CD14-positive monocyte (primary cell): Measurements from ENCODE around the gene MMAB. TPM values are rescaled to one million over a fixed set of nuclear protein-coding genes. Genes with fewer than 3 reads are reported as not detected.

Experiments
- DNase-seq, 3 donors: peaks; one replicate each; pipeline ENCODE4 v3.0.0-alpha.2; 2011 to 2022
- H2AFZ ChIP-seq: 2 replicates; pipeline ENCODE4 v1.6.0; 2012; ENCODE audit warnings: mild to moderate bottlenecking, low read depth, low read length, inconsistent platforms; ENCODE audit not compliant: insufficient read depth, poor library complexity, severe bottlenecking
- H3K27ac ChIP-seq, 2 donors: 1 replicate in 1 of 2; 2 replicates in 1 of 2; pipeline ENCODE4 v1.5.1; 2012 to 2013; ENCODE audit warnings: low read length in 2 of 2, control low read depth in 1 of 2, inconsistent platforms in 1 of 2, low read depth in 1 of 2, mild to moderate bottlenecking in 1 of 2
- H3K27me3 ChIP-seq, 2 donors: one replicate each; pipeline versions ENCODE4 v1.6.0 to v1.6.1; 2011 to 2013; ENCODE audit warnings: low read length in 2 of 2; ENCODE audit not compliant: control insufficient read depth in 2 of 2, insufficient read depth in 2 of 2
- H3K36me3 ChIP-seq, 2 donors: replicated peaks in 1 of 2; 1 replicate in 1 of 2; 2 replicates in 1 of 2; pipeline versions ENCODE4 v1.5.1 to v1.6.1; 2012 to 2013; ENCODE audit warnings: low read length in 2 of 2, control low read depth in 1 of 2, inconsistent platforms in 1 of 2, mild to moderate bottlenecking in 1 of 2; ENCODE audit not compliant: insufficient read depth in 2 of 2, control insufficient read depth in 1 of 2
- H3K4me1 ChIP-seq, 2 donors: 1 replicate in 1 of 2; 2 replicates in 1 of 2; pipeline versions ENCODE4 v1.5.1 to v1.6.1; 2012 to 2013; ENCODE audit warnings: low read length in 2 of 2, control low read depth in 1 of 2, inconsistent platforms in 1 of 2, mild to moderate bottlenecking in 1 of 2, moderate library complexity in 1 of 2; ENCODE audit not compliant: insufficient read depth in 2 of 2, control insufficient read depth in 1 of 2
- H3K4me2 ChIP-seq: replicated peaks from 2 replicates; pipeline ENCODE3; 2012; ENCODE audit warnings: low read length, moderate library complexity, mild to moderate bottlenecking; ENCODE audit not compliant: poor library complexity, severe bottlenecking; ENCODE audit errors: extremely low read depth
- H3K4me3 ChIP-seq, 3 experiments: fragments of 200-600 bp in 1 of 3; sonication (generic) in 1 of 3; replicated peaks in 1 of 3; 1 replicate in 2 of 3; 2 replicates in 1 of 3; pipeline ENCODE4 v1.5.1; 2011 to 2013; ENCODE audit warnings: low read length in 3 of 3, mild to moderate bottlenecking in 3 of 3, control low read depth in 2 of 3, low read depth in 2 of 3, inconsistent platforms in 1 of 3, moderate library complexity in 1 of 3
- H3K79me2 ChIP-seq: 2 replicates; pipeline ENCODE4 v1.6.0; 2012; ENCODE audit warnings: mild to moderate bottlenecking, control low read depth, inconsistent platforms, low read length, moderate library complexity; ENCODE audit not compliant: insufficient read depth
- H3K9ac ChIP-seq: 2 replicates; pipeline ENCODE4 v1.6.0; 2017; ENCODE audit warnings: low read length, mild to moderate bottlenecking; ENCODE audit not compliant: insufficient read depth, poor library complexity, severe bottlenecking
- H3K9me3 ChIP-seq, 2 donors: replicated peaks in 1 of 2; 1 replicate in 1 of 2; 2 replicates in 1 of 2; pipeline versions ENCODE4 v1.5.1 to v1.6.1; 2012 to 2013; ENCODE audit warnings: low read length in 2 of 2, control low read depth in 1 of 2; ENCODE audit not compliant: control insufficient read depth in 1 of 2, insufficient read depth in 1 of 2
- H4K20me1 ChIP-seq: 2 replicates; pipeline ENCODE4 v1.6.0; 2012; ENCODE audit warnings: mild to moderate bottlenecking, low read length, control low read depth, moderate library complexity; ENCODE audit not compliant: insufficient read depth
- H3K27ac Mint-ChIP-seq, 7 donors: one replicate each; pipeline ENCODE4 v1.8.0; 2020; ENCODE audit warnings: mild to moderate bottlenecking in 7 of 7, mixed read lengths in 7 of 7, moderate library complexity in 6 of 7, inconsistent platforms in 2 of 7
- H3K27me3 Mint-ChIP-seq, 3 donors: one replicate each; pipeline ENCODE4 v1.8.0; 2021 to 2022; ENCODE audit warnings: low read depth in 3 of 3, mild to moderate bottlenecking in 3 of 3, mixed read lengths in 3 of 3, moderate library complexity in 3 of 3, inconsistent platforms in 1 of 3
- H3K36me3 Mint-ChIP-seq, 2 donors: one replicate each; pipeline ENCODE4 v1.8.0; 2020; ENCODE audit warnings: mixed read lengths in 2 of 2, inconsistent platforms in 1 of 2, mild to moderate bottlenecking in 1 of 2
- H3K4me1 Mint-ChIP-seq: one replicate; pipeline ENCODE4 v1.8.0; 2020; ENCODE audit warnings: mild to moderate bottlenecking, mixed read lengths
- H3K4me3 Mint-ChIP-seq, 2 donors: one replicate each; pipeline ENCODE4 v1.8.0; 2020; ENCODE audit warnings: mild to moderate bottlenecking in 2 of 2, mixed read lengths in 2 of 2, moderate library complexity in 1 of 2
- H3K9me3 Mint-ChIP-seq, 7 donors: one replicate each; pipeline ENCODE4 v1.8.0; 2020 to 2022; ENCODE audit warnings: mixed read lengths in 7 of 7, mild to moderate bottlenecking in 6 of 7, moderate library complexity in 6 of 7, inconsistent platforms in 2 of 7
- WGBS: methylation state at CpG from one replicate; pipeline ENCODE4 v1.1.5; 2013; ENCODE audit warnings: missing lambda C conversion rate; ENCODE audit not compliant: insufficient coverage; 5-methylcytosine and 5-hydroxymethylcytosine counted together
- intact Hi-C, 2 donors: fragments of 100-400 bp; cut with micrococcal nuclease; formaldehyde crosslinking; loops; one replicate each; pipeline versions ENCODE4 v1.15.0 to v1.15.1; 2023
- polyA plus RNA-seq, 3 donors: library from polyadenylated mRNA; depleted of rRNA in 1 of 3; unstranded in 2 of 3; stranded (reverse) in 1 of 3; fragments of 300-500 nt in 2 of 3; fragments of >200 nt in 1 of 3; fragmentation: Illumina TruSeq in 2 of 3; gene quantifications; 1 replicate in 2 of 3; 2 replicates in 1 of 3; pipeline ENCODE4 v1.2.3, GENCODE V29; 2012 to 2021
- TF ChIP-seq, protein P1 (sequence below): fragments of 200-600 bp; IDR thresholded peaks from one replicate; pipeline ENCODE4 v1.8.0; 2022; ENCODE audit warnings: antibody characterized with exemption, mild to moderate bottlenecking

MMAB gene
- polyA plus RNA-seq, 3 donors: 5.0 to 15.6 (median 12.4) TPM

- Mint-ChIP-seq H3K9me3 (no peaks in the 10 kb centered on the region), H3K36me3 (peaks cover 41 to 43% of the 10 kb centered on the region in 2 donors), H3K27ac (no peak overlapping the region), H3K4me3 (no peak overlapping the region), H3K4me1 (no peaks in the 10 kb centered on the region), H3K27me3 (peaks cover 1 to 10% (median 8%) of the 10 kb centered on the region in 3 donors)
- intact Hi-C loops: no loop called here
- Histone ChIP-seq H3K9ac (no peak overlapping the region), H4K20me1 (no peaks in the 10 kb centered on the region), H3K4me1 (no peaks in the 10 kb centered on the region), H3K36me3 (peaks cover 5 to 24% of the 10 kb centered on the region in 2 donors), H3K9me3 (no peaks in the 10 kb centered on the region), H2AFZ (no peak overlapping the region), H3K27me3 (no peaks in the 10 kb centered on the region), H3K4me3 (no peak overlapping the region), H3K79me2 (no peaks in the 10 kb centered on the region), H3K4me2 (no peak overlapping the region), H3K27ac (no peak overlapping the region)
- DNase-seq: no peak
- 98% methylated on average over 20 of the region's 26 CpGs for WGBS
- TF ChIP-seq, protein P1, sequence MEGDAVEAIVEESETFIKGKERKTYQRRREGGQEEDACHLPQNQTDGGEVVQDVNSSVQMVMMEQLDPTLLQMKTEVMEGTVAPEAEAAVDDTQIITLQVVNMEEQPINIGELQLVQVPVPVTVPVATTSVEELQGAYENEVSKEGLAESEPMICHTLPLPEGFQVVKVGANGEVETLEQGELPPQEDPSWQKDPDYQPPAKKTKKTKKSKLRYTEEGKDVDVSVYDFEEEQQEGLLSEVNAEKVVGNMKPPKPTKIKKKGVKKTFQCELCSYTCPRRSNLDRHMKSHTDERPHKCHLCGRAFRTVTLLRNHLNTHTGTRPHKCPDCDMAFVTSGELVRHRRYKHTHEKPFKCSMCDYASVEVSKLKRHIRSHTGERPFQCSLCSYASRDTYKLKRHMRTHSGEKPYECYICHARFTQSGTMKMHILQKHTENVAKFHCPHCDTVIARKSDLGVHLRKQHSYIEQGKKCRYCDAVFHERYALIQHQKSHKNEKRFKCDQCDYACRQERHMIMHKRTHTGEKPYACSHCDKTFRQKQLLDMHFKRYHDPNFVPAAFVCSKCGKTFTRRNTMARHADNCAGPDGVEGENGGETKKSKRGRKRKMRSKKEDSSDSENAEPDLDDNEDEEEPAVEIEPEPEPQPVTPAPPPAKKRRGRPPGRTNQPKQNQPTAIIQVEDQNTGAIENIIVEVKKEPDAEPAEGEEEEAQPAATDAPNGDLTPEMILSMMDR: no peak
Observed at GRCh38 chr12:109588461-109589239, 15.3 kb upstream of the MMAB start.

GRCh38 chr12:109587921-109588320, 14.6 kb upstream of the MMAB start:
- Histone ChIP-seq H3K36me3 (peaks cover 5 to 25% of the 10 kb centered on the region in 2 donors), H3K9me3 (no peaks in the 10 kb centered on the region), H2AFZ (no peak overlapping the region), H3K79me2 (no peaks in the 10 kb centered on the region), H3K4me2 (no peak overlapping the region), H3K27ac (no peak overlapping the region), H4K20me1 (no peaks in the 10 kb centered on the region), H3K4me3 (no peak overlapping the region), H3K27me3 (no peaks in the 10 kb centered on the region), H3K4me1 (no peaks in the 10 kb centered on the region), H3K9ac (no peak overlapping the region)
- TF ChIP-seq, protein P1: no peak
- peaks cover 37 to 40% of the 10 kb centered on the region in 2 donors for H3K36me3 Mint-ChIP-seq
- no peak overlapping the region for H3K27ac Mint-ChIP-seq
- H3K4me1 Mint-ChIP-seq: no peaks in the 10 kb centered on the region
- intact Hi-C loops: no loop called here
- H3K4me3 Mint-ChIP-seq: no peak overlapping the region
- no peaks in the 10 kb centered on the region for H3K9me3 Mint-ChIP-seq
- 98% methylated on average over 16 of the region's 18 CpGs for WGBS
- no peak for DNase-seq
- peaks cover 1 to 10% (median 6%) of the 10 kb centered on the region in 3 donors for H3K27me3 Mint-ChIP-seq
